GM10266 (cell line): ENCODE data around the gene TNN.
A peak's percentile ranks its signal among the peaks of the same experiment; 100 is the strongest.

Experiments used
- DNase-seq: peaks from one replicate; pipeline ENCODE4 v3.0.0; 2012; ENCODE audit errors: extremely low spot score
- TF ChIP-seq, protein P1 (sequence below): IDR thresholded peaks from 2 replicates; pipeline ENCODE4 v1.5.1; 2012; ENCODE audit warnings: mild to moderate bottlenecking, low read depth; ENCODE audit not compliant: control insufficient read depth, insufficient read depth; ENCODE audit errors: missing control alignments

The TNN gene

DNA sequence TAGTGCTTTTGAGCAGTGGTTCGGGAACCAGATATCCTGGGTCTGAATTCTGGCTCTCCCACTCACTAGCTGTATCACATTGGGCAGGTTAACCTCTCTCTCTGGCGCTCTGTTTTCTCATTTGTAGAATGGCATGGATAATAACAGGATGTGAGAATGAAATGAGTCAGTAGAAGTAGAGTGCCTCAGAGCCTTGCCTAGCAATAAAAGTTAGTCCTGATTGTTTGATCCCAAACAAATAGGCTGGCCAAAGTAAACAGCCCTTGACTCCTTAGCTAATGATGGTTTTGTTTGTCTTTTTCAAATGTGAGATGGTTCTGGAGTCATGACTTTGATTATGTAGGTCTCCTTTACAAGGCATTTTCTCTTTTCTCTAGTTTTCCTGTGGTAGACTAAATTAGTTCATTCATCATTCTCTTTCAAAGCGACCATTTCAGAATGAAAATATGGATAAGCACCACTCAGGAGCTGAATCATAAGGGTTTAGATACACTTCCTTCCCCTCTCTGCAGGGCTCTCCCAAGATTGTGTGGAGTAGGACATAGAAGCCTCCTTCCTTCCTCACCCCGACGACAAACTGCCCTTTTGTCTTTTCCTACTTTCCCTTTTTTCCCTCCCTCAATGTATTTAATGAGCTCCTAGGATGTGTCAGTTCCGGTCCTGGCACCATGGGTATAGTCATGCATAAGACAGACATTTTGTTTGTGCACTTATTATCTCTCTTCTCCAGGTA, 101.8 kb downstream of the TNN start:
- TF ChIP-seq, protein P1, sequence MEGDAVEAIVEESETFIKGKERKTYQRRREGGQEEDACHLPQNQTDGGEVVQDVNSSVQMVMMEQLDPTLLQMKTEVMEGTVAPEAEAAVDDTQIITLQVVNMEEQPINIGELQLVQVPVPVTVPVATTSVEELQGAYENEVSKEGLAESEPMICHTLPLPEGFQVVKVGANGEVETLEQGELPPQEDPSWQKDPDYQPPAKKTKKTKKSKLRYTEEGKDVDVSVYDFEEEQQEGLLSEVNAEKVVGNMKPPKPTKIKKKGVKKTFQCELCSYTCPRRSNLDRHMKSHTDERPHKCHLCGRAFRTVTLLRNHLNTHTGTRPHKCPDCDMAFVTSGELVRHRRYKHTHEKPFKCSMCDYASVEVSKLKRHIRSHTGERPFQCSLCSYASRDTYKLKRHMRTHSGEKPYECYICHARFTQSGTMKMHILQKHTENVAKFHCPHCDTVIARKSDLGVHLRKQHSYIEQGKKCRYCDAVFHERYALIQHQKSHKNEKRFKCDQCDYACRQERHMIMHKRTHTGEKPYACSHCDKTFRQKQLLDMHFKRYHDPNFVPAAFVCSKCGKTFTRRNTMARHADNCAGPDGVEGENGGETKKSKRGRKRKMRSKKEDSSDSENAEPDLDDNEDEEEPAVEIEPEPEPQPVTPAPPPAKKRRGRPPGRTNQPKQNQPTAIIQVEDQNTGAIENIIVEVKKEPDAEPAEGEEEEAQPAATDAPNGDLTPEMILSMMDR, result no peak
- no peak for DNase-seq

DNA sequence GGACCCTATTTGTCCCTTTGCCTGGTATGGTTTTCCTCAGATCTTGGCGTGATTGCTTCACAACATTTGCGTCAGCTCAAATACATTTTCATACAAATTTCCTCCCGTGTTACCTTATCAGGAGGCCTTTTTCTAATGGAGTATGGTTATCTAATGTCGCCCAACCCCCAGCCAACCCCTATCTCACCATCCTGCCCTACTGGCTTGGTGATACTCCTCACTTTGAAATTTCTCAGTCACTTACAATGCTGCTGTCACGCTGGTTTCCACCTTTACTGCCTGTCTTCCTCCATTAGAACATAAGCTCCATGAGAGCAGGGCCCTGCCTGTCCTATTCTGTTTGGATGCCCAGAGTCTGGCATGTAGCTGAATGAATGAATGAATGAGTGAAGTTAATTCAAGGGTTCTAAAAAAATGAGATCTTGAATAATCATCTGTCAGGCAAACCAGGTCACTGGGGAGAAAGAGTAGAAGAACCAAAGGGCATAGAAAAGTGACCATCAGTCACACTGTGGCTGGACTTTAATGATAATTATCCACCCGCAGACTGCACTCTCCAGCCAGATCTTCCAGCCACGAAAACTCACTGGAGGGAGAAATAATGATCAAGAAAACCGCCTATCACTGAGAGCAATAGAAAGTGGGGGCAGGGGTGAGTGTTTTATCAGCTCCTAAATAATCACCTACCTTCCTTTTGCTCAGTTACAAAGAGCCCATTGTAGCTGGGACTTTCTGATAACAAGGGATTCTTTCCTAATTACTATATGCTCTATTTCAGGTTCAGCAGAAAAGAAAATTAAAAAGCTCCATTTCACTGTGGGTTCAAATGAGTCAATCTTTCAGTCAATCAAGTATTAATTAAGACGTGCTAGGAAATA, 103.6 kb downstream of the TNN start:
- DNase-seq, result no peak
- TF ChIP-seq, protein P1, result no peak

DNA sequence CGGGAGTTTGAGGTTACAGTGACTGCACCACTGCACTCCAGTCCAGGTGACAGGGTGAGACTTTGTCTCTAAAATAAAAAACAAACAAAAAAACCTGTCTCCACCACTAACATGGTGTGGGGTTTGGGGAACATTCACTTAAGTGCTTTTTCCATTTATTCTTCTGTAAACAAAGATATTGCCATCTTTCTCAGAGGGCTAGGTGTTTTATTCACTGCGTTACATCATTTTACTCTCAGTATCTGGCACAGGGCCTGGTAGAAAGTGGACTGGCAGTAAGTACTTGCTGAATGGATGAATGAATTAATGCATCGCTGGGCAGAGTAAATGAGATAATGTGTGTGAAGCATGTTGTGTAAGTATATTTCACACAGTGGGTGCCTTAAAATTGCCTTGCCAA, 104.9 kb downstream of the TNN start:
- DNase-seq, result no peak
- TF ChIP-seq, protein P1, result no peak

DNA sequence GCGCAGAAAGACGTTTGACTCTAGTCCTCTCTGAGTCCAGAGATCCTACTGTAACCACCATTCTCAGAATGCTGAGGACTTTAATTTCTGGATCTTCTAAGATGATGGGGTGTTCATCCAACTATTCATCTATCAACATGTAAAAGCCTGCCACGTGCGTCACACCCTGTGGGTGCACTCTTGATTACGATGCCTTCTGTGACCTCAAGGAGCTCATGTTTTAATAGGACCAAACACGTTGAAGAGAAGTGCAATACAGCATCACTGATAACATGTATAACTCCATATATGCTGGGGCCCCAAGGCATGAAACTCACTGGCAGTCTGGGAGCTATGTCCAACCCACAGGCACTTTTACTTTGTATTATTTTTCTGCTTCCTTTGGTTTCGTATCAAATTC, 105.9 kb downstream of the TNN start:
- TF ChIP-seq, protein P1, result no peak
- no peak for DNase-seq

DNA sequence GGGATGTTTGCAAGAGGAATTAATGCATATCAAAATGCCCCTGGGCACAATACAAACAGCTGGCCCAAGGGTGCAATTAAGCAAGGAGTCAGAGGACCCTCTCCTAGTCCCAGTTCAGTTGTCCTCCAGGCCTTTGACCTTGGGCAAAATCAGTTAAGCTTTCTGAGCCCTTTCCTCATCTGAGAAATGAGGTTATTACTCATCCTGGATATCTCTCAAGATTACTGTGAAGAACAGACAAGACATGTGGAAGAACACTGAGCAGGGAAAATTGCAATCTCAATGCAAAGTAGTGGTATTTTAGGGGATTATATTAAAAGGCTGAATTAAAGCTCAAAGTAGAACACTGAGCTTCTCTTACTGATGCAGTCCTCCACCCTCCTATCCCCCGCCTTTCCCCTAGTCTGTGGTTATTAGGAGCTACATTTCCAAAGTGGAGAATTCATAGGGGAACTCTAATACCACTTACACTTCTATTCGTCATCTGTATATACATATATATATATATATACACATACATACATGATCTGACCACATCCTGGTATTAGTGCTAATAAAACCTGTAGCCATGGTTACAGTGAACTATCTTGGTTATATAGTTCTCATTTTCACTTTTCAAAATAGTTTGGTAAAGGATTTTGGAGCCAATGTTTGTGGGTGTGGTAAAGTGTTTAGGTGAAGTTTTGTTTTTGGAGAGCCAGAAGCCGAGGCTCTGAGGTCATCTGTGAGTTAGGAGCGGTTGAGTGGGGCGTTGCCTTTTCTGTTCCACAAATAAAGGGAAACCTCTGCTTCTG, 106.9 kb downstream of the TNN start:
- peak; percentile 48 for DNase-seq
- TF ChIP-seq, protein P1, result no peak

DNA sequence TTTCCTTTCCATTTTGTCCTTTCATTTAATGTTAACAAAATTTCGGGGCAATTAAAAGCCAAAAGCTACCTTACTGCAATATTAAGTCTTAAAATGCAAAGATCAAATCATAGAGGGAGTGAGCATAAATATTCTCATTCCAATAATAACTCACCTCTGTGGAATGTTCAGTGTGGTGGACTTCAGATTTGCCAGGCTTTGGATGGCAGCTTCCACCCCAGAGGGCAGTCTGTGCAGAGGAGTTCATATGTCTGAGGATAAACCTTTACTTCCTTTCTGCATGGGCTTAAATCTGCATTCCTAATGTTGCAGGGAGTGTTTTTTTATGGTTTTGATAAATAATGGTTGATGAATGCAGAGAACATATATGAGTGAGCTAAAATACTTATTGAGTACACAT, 108.6 kb downstream of the TNN start:
- DNase-seq, result no peak
- TF ChIP-seq, protein P1, result no peak
